Liver (tissue), 9 donors: ENCODE measurements around the gene MPND. TPM values are rescaled to one million over a fixed set of nuclear protein-coding genes. Genes with fewer than 3 reads are reported as not detected.

Experiments used
- DNase-seq: peaks from one replicate; pipeline ENCODE4 v3.0.0-alpha.2; 2017; ENCODE audit warnings: low spot score
- H3K27ac ChIP-seq, 2 donors: one replicate each; pipeline ENCODE4 v1.7.0; 2013; ENCODE audit warnings: inconsistent platforms in 2 of 2, low read length in 2 of 2, control low read depth in 1 of 2, low read depth in 1 of 2, mild to moderate bottlenecking in 1 of 2
- H3K27me3 ChIP-seq, 4 donors: one replicate each; pipeline versions ENCODE4 v1.6.1 to v1.7.0; 2013; ENCODE audit warnings: low read length in 3 of 4, inconsistent platforms in 1 of 4, mild to moderate bottlenecking in 1 of 4, moderate library complexity in 1 of 4; ENCODE audit not compliant: control insufficient read depth in 4 of 4, insufficient read depth in 4 of 4
- H3K36me3 ChIP-seq, 4 donors: one replicate each; pipeline versions ENCODE4 v1.6.1 to v1.7.0; 2013; ENCODE audit warnings: low read length in 3 of 4, mild to moderate bottlenecking in 3 of 4, low read depth in 1 of 4, moderate library complexity in 1 of 4; ENCODE audit not compliant: control insufficient read depth in 4 of 4, insufficient read depth in 3 of 4
- H3K4me1 ChIP-seq, 4 donors: one replicate each; pipeline versions ENCODE4 v1.6.1 to v1.7.0; 2013; ENCODE audit warnings: low read length in 3 of 4, mild to moderate bottlenecking in 3 of 4, moderate library complexity in 1 of 4; ENCODE audit not compliant: control insufficient read depth in 4 of 4, insufficient read depth in 4 of 4
- H3K4me3 ChIP-seq, 3 donors: one replicate each; pipeline versions ENCODE4 v1.6.1 to v1.7.0; 2013; ENCODE audit warnings: low read length in 3 of 3, control low read depth in 1 of 3, low read depth in 1 of 3, mild to moderate bottlenecking in 1 of 3
- H3K9ac ChIP-seq, 2 donors: one replicate each; pipeline ENCODE4 v1.7.0; 2013; ENCODE audit warnings: low read length in 2 of 2, mild to moderate bottlenecking in 2 of 2, moderate library complexity in 2 of 2, control low read depth in 1 of 2, low read depth in 1 of 2
- H3K9me3 ChIP-seq, 4 donors: one replicate each; pipeline versions ENCODE4 v1.6.1 to v1.7.0; 2013; ENCODE audit warnings: low read length in 3 of 4; ENCODE audit not compliant: control insufficient read depth in 4 of 4
- EGR1 ChIP-seq, 2 donors: IDR thresholded peaks; 2 replicates each; pipeline ENCODE4 v1.6.1; 2016 to 2018; ENCODE audit warnings: antibody characterized with exemption in 2 of 2, low read depth in 2 of 2
- FOXA1 ChIP-seq: IDR thresholded peaks from 2 replicates; pipeline ENCODE4 v1.6.1; 2016; ENCODE audit warnings: antibody characterized with exemption
- FOXA2 ChIP-seq: IDR thresholded peaks from 2 replicates; pipeline ENCODE4 v1.6.1; 2016; ENCODE audit warnings: antibody characterized with exemption
- GABPA ChIP-seq, 2 donors: IDR thresholded peaks in 1 of 2; conservative IDR thresholded peaks in 1 of 2; 2 replicates each; pipeline ENCODE4 v1.6.1; 2016; ENCODE audit warnings: antibody characterized with exemption in 2 of 2, mild to moderate bottlenecking in 1 of 2, moderate library complexity in 1 of 2
- HNF4A ChIP-seq, 2 donors: conservative IDR thresholded peaks; 2 replicates each; pipeline ENCODE4 v1.6.1; 2016; ENCODE audit warnings: antibody characterized with exemption in 2 of 2, mild to moderate bottlenecking in 2 of 2
- HNF4G ChIP-seq: IDR thresholded peaks from 2 replicates; pipeline ENCODE4 v1.6.1; 2016; ENCODE audit warnings: antibody characterized with exemption
- JUND ChIP-seq, 2 donors: IDR thresholded peaks; 2 replicates each; pipeline ENCODE4 v1.6.1; 2016; ENCODE audit warnings: antibody characterized with exemption in 2 of 2
- NR2F2 ChIP-seq: IDR thresholded peaks from 2 replicates; pipeline ENCODE4 v1.6.1; 2016; ENCODE audit warnings: antibody characterized with exemption
- RAD21 ChIP-seq, 2 donors: IDR thresholded peaks; 2 replicates each; pipeline ENCODE4 v1.6.1; 2016; ENCODE audit warnings: antibody characterized with exemption in 2 of 2, mild to moderate bottlenecking in 2 of 2
- RXRA ChIP-seq, 2 donors: IDR thresholded peaks; 2 replicates each; pipeline ENCODE4 v1.6.1; 2017 to 2018; ENCODE audit warnings: antibody characterized with exemption in 2 of 2, mild to moderate bottlenecking in 1 of 2
- SP1 ChIP-seq: IDR thresholded peaks from 2 replicates; pipeline ENCODE4 v1.6.1; 2018; ENCODE audit warnings: antibody characterized with exemption, mild to moderate bottlenecking
- TAF1 ChIP-seq: conservative IDR thresholded peaks from 2 replicates; pipeline ENCODE4 v1.6.1; 2016; ENCODE audit warnings: antibody characterized with exemption, mild to moderate bottlenecking
- YY1 ChIP-seq: IDR thresholded peaks from 2 replicates; pipeline ENCODE4 v1.6.1; 2016; ENCODE audit warnings: antibody characterized with exemption, mild to moderate bottlenecking
- WGBS: extraction: QIAGEN DNeasy Blood & Tissue Kit; methylation state at CpG from one replicate; pipeline ENCODE4 v1.1.7; 2013; 5-methylcytosine and 5-hydroxymethylcytosine counted together
- polyA plus RNA-seq, 2 donors: library from polyadenylated mRNA; stranded (reverse) in 1 of 2; unstranded in 1 of 2; fragments of 200-250 nt in 1 of 2; fragments of >200 nt in 1 of 2; fragmentation: Nextera tagmentation in 1 of 2; extraction: Ambion mirVana in 1 of 2; gene quantifications; one replicate each; pipeline versions ENCODE4 v1.2.1 to v1.2.3, GENCODE V29; 2013 to 2015
- total RNA-seq, 2 donors: library from RNA; depleted of rRNA; stranded (reverse); fragments of >200 nt; gene quantifications; one replicate each; pipeline ENCODE4 v1.2.3, GENCODE V29; 2014
- TF ChIP-seq, protein P1 (sequence below): IDR thresholded peaks from 2 replicates; pipeline ENCODE4 v1.6.1; 2016; ENCODE audit warnings: antibody characterized with exemption
- TF ChIP-seq, protein P2 (sequence below): IDR thresholded peaks from 2 replicates; pipeline ENCODE4 v1.6.1; 2016; ENCODE audit warnings: antibody characterized with exemption
- TF ChIP-seq, protein P3 (sequence below): IDR thresholded peaks from 2 replicates; pipeline ENCODE4 v1.6.1; 2016; ENCODE audit warnings: antibody characterized with exemption
- TF ChIP-seq, protein P4 (sequence below): fragments of 150-350 bp; IDR thresholded peaks from 2 replicates; pipeline ENCODE4 v1.5.1; 2017; ENCODE audit warnings: improper control_type of control experiment, low read depth, low read length; ENCODE audit not compliant: missing input control
- TF ChIP-seq, protein P5 (sequence below): IDR thresholded peaks from 2 replicates; pipeline ENCODE4 v1.6.1; 2016; ENCODE audit warnings: antibody characterized with exemption, mild to moderate bottlenecking
- donor health status: healthy.
- donor health status: healthy.
- donor health status: healthy.
- donor health status: healthy.
- donor health status: healthy.

MPND gene
- total and polyA plus RNA-seq, 4 donors: 4.7 to 9.9 (median 9.2) TPM

DNA sequence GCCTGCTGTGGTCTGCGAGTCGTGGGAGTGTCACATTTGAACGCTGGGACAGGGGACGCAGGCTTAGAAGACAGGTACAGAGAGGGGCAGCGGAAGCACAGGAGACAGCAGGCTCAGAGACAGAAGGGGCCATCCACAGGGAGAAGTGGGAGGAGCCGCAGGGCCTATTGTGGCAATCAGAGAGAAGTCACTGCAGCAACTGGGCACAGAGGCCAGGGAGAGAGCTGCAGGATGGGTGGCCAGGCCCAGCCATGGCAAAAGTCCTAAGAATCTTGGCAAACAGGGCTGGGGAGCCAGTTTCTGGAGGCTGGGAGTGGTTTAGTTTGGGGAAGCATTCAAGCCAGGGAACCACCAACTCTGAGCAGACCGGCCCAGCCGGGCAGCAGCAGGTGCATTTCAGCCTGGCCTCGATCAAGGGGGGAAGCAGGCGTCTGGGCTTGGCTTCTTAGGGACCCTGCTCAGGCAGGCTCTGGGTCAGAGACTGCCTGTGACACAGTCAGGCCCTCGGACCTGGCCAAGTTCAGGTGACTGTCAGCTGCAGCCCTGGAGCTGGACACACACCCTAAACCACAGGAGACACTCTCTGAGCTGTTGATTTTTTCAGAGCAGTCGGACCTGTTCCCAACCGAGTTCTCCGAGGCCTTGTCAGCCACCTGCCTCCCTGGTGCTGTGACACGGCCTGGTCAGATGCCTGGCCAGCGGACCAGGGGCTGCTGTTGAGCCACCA is 45.1 kb downstream of the MPND start:
- no peak overlapping the region for H3K4me3 ChIP-seq
- no peaks in the 10 kb centered on the region for H3K27me3 ChIP-seq
- peaks cover 25 to 75% (median 63%) of the 10 kb centered on the region in 4 donors for H3K4me1 ChIP-seq
- DNase-seq: peak; percentile 33
- TF ChIP-seq HNF4G (no peak), RAD21 (IDR thresholded peaks at IDR 0.05) (peak in 1 of 2 donors; percentile 37), RXRA (IDR thresholded peaks at IDR 0.05) (peak; percentile 46 to 64), SP1 (peak; percentile 49), YY1 (peak; percentile 37), HNF4A (conservative IDR thresholded peaks at IDR 0.05) (peak; percentile 59 to 66)
- peaks cover 0 to 4% (median 0%) of the 10 kb centered on the region in 4 donors for H3K36me3 ChIP-seq
- H3K27ac ChIP-seq: peak overlapping the region; percentile 51 to 58
- H3K9ac ChIP-seq: no peak overlapping the region
- no peaks in the 10 kb centered on the region for H3K9me3 ChIP-seq
- 33% methylated on average over 16 of the region's 16 CpGs for WGBS

DNA sequence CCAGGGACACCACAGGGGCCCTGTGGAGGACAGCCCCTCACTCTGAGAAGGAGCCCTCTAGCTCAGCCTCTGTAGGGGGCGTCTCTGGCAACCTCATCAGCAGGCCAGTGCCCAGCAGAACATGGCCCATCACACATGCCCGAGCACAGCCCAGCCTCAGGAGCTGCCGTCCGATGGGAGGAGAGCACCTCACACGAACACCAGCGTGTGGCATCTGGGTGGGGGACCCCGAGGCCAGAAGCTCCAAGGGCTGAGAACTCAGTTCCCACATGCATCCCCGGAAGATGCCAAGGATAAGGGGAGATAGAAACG is 45.7 kb downstream of the MPND start:
- Histone ChIP-seq H3K9ac (no peak overlapping the region), H3K27ac (peak overlapping the region; percentile 51 to 58)
- DNase-seq: no peak

More for the DNA sequence above, 45.7 kb downstream of the MPND start:
- 75% methylated on average over 9 of the region's 9 CpGs for WGBS
- Histone ChIP-seq H3K36me3 (peaks cover 0 to 2% (median 0%) of the 10 kb centered on the region in 4 donors), H3K4me1 (peaks cover 25 to 79% (median 66%) of the 10 kb centered on the region in 4 donors), H3K9me3 (no peaks in the 10 kb centered on the region), H3K4me3 (no peak overlapping the region), H3K27me3 (no peaks in the 10 kb centered on the region)
- TF ChIP-seq FOXA1 (no peak), TAF1 (no peak), NR2F2 (no peak), GABPA (IDR thresholded peaks at IDR 0.05 in 1 of 2, conservative IDR thresholded peaks at IDR 0.05 in 1 of 2) (no peak), EGR1 (IDR thresholded peaks at IDR 0.05; ENCODE audit: low read depth in 2 of 2) (no peak), HNF4A (conservative IDR thresholded peaks at IDR 0.05) (no peak), JUND (IDR thresholded peaks at IDR 0.05) (no peak), RXRA (IDR thresholded peaks at IDR 0.05) (no peak), HNF4G (no peak), YY1 (no peak), SP1 (no peak), FOXA2 (no peak), RAD21 (IDR thresholded peaks at IDR 0.05) (no peak)
- TF ChIP-seq, protein P1, sequence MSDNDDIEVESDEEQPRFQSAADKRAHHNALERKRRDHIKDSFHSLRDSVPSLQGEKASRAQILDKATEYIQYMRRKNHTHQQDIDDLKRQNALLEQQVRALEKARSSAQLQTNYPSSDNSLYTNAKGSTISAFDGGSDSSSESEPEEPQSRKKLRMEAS: no peak
- TF ChIP-seq, protein P2, sequence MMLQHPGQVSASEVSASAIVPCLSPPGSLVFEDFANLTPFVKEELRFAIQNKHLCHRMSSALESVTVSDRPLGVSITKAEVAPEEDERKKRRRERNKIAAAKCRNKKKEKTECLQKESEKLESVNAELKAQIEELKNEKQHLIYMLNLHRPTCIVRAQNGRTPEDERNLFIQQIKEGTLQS: no peak
- TF ChIP-seq, protein P3, sequence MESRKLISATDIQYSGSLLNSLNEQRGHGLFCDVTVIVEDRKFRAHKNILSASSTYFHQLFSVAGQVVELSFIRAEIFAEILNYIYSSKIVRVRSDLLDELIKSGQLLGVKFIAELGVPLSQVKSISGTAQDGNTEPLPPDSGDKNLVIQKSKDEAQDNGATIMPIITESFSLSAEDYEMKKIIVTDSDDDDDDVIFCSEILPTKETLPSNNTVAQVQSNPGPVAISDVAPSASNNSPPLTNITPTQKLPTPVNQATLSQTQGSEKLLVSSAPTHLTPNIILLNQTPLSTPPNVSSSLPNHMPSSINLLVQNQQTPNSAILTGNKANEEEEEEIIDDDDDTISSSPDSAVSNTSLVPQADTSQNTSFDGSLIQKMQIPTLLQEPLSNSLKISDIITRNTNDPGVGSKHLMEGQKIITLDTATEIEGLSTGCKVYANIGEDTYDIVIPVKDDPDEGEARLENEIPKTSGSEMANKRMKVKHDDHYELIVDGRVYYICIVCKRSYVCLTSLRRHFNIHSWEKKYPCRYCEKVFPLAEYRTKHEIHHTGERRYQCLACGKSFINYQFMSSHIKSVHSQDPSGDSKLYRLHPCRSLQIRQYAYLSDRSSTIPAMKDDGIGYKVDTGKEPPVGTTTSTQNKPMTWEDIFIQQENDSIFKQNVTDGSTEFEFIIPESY: no peak
- TF ChIP-seq, protein P4, sequence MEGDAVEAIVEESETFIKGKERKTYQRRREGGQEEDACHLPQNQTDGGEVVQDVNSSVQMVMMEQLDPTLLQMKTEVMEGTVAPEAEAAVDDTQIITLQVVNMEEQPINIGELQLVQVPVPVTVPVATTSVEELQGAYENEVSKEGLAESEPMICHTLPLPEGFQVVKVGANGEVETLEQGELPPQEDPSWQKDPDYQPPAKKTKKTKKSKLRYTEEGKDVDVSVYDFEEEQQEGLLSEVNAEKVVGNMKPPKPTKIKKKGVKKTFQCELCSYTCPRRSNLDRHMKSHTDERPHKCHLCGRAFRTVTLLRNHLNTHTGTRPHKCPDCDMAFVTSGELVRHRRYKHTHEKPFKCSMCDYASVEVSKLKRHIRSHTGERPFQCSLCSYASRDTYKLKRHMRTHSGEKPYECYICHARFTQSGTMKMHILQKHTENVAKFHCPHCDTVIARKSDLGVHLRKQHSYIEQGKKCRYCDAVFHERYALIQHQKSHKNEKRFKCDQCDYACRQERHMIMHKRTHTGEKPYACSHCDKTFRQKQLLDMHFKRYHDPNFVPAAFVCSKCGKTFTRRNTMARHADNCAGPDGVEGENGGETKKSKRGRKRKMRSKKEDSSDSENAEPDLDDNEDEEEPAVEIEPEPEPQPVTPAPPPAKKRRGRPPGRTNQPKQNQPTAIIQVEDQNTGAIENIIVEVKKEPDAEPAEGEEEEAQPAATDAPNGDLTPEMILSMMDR: no peak
- TF ChIP-seq, protein P5, sequence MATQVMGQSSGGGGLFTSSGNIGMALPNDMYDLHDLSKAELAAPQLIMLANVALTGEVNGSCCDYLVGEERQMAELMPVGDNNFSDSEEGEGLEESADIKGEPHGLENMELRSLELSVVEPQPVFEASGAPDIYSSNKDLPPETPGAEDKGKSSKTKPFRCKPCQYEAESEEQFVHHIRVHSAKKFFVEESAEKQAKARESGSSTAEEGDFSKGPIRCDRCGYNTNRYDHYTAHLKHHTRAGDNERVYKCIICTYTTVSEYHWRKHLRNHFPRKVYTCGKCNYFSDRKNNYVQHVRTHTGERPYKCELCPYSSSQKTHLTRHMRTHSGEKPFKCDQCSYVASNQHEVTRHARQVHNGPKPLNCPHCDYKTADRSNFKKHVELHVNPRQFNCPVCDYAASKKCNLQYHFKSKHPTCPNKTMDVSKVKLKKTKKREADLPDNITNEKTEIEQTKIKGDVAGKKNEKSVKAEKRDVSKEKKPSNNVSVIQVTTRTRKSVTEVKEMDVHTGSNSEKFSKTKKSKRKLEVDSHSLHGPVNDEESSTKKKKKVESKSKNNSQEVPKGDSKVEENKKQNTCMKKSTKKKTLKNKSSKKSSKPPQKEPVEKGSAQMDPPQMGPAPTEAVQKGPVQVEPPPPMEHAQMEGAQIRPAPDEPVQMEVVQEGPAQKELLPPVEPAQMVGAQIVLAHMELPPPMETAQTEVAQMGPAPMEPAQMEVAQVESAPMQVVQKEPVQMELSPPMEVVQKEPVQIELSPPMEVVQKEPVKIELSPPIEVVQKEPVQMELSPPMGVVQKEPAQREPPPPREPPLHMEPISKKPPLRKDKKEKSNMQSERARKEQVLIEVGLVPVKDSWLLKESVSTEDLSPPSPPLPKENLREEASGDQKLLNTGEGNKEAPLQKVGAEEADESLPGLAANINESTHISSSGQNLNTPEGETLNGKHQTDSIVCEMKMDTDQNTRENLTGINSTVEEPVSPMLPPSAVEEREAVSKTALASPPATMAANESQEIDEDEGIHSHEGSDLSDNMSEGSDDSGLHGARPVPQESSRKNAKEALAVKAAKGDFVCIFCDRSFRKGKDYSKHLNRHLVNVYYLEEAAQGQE: no peak
